ENCODE data around the gene KRTAP5-2. TPM values are rescaled to one million over a fixed set of nuclear protein-coding genes. Genes with fewer than 3 reads are reported as not detected.

KRTAP5-2 gene, protein sequence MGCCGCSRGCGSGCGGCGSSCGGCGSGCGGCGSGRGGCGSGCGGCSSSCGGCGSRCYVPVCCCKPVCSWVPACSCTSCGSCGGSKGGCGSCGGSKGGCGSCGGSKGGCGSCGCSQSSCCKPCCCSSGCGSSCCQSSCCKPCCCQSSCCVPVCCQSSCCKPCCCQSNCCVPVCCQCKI
- total RNA-seq: not detected in 2 replicates

DNA sequence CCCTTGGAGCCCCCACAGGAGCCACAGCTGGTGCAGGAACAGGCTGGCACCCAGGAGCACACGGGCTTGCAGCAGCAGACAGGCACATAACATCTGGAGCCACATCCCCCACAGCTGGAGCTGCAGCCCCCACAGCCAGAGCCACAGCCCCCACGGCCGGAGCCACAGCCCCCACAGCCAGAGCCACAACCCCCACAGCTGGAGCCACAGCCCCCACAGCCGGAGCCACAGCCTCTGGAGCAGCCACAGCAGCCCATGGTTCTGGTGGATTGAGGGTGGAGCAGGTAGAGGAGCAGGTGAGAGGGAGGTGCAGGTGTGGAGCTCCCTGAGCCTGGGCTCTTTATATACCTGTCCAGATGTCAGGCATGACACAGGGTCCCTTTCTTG is at the start of gene KRTAP5-2:
Gene KRTAP5-2, minus strand, starts transcription at position 301 of the 387 bp plus-strand sequence. Its CDS starts 44 bp downstream, at position 257.

DNA sequence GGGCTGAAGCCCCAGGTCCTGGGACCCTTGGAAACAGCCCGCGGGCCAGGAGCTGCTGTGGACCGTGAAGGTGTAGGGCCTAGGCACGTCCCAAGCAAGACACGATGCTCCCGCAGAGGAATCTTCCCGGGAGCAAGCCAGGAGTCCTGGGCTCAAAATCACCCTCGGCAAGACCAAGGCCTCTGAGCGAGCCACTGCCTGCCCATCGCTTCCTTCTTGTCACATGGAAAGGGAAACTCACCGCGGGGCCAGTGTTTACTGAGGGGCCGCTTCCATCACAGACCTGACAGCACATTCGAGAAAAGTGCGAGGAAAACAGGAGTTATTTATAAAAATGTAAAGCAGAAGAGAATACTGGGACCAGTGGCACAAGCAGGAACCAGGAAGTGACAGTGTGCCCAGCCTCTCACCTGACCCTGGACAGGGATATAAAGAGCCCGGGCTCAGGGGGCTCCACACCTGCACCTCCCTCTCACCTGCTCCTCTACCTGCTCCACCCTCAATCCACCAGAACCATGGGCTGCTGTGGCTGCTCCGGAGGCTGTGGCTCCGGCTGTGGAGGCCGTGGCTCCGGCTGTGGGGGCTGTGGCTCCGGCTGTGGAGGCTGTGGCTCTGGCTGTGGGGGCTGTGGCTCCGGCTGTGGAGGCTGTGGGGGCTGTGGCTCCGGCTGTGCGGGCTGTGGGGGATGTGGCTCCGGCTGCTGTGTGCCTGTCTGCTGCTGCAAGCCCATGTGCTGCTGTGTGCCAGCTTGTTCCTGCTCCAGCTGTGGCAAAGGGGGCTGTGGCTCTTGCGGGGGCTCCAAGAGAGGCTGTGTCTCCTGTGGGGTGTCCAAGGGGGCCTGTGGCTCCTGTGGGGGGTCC is 31.5 kb upstream of the KRTAP5-2 start, which contains the start of gene KRTAP5-5:
Gene KRTAP5-5, plus strand, starts transcription at position 450 of the 860 bp plus-strand sequence. Its CDS starts 66 bp downstream, at position 516.

DNA sequence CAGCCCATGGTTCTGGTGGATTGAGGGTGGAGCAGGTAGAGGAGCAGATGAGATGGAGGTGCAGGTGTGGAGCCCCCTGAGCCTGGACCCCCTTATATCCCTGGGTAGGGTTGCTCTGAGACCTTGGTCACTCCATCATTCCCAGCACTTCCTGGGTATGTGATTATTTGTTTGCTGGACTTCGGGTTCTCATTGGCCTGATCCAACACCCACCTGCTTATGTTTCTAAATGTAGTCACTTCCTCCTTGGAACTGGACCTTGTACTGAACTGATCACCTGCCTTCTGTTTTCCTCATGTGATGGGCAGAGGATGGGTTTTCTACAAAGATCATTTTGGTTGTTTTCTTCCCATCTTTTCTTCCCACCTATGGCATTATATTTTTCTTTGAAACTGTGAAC is 24.0 kb upstream of the KRTAP5-2 start, which contains the start of gene KRTAP5-4:
Gene KRTAP5-4, minus strand, starts transcription at position 53 of the 400 bp plus-strand sequence. Its CDS starts 45 bp downstream, at position 8.

DNA sequence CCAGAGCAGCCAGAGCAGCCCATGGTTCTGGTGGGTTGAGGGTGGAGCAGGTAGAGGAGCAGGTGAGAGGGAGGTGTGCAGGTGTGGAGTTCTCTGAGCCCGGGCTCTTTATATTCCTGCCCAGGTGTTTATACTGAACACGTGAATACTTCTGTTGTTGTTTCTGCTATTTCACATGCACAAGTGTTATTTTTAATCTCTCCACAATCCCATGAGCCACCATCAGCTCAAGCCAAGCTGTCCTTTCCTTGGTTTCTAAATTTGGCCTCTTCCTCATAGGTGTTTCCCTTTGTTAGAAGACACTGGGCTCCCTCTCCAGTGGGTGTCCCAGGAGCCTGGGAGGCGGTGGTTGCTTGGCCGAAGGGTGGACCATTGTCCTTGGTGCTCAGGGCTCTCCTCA is 10.3 kb upstream of the KRTAP5-2 start, which contains the start of gene KRTAP5-3:
Gene KRTAP5-3, minus strand, starts transcription at position 101 of the 400 bp plus-strand sequence. Its CDS starts 78 bp downstream, at position 23.

DNA sequence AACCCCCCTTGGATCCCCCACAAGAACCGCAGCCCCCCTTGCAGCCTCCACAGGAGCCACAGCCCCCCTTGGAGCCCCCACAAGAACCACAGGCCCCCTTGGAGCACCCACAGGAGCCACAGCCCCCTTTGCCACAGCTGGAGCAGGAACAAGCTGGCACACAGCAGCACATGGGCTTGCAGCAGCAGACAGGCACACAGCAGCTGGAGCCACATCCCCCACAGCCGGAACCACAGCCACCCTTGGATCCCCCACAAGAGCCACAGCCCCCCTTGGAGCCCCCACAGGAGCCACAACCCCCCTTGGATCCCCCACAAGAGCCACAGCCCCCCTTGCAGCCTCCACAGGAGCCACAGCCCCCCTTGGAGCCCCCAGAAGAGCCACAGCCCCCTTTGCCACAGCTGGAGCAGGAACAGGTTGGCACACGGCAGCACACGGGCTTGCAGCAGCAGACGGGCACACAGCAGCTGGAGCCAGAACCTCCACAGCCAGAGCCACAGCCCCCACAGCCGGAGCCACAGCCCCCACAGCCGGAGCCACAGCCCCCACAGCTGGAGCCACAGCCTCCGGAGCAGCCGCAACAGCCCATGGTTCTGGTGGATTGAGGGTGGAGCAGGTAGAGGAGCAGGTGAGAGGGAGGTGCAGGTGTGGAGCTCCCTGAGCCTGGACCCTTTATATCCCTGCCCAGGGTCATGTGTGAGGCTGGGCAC is 13.3 kb downstream of the KRTAP5-2 start, which contains the start of gene KRTAP5-1:
Gene KRTAP5-1, minus strand, starts transcription at position 623 of the 710 bp plus-strand sequence. Its CDS starts 34 bp downstream, at position 589.

DNA sequence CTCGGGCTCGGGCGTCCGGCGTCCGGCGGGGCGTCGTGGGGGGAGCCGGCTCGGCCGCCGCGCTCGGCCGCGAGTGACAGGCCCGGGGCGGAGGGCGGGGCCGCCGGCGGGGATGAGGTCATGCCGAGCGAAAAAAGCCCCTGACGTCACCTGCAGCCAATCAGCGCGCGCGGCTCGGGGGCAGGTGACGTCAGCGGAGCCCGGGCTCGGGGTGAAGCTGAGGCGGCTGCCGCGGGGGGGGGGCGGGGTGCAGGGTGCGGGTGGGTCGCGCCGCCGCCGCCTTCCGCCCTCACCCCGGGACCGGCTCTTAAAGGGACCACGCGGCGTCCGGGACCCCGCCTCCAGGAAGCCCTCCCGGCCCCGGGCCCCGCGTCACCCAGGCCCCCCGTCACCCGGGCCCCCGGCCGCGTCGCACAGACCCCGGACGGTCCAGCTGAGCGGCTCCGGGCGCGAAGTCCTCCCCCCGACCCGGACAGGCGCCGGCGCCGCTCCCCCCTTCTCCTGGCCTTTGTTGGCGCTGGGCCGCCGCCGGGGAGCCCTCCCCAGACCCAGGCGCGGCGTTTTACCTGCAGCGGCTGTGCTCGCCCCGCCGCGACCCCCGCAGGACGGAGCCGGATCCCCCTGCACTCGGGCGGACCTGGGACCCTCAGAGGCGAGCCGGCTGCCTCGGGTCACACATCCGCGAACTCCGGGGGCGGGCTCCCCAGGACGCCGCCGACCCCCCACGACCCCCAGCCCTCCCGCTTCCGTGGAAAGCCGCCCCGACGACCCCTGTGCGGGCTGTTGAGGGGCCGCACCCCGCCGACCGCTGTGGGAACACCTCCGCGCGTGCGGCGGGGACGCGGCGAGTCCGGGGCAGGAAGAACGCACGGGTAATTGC is 25.7 kb downstream of the KRTAP5-2 start, which contains the start of gene DUSP8:
Gene DUSP8, minus strand, starts transcription at position 75 of the 880 bp plus-strand sequence. CDS start 6,445 bp downstream, outside the sequence.

Other genes with a start within 250 kb of the KRTAP5-2 start
- gene BRSK2, start 208.4 kb downstream of the KRTAP5-2 start, total RNA-seq: 0.09 and 1.6 TPM in 2 replicates
- gene MOB2, start 111.5 kb downstream of the KRTAP5-2 start, total RNA-seq: 13.2 and 22.9 TPM in 2 replicates
- gene DUSP8, start 26.0 kb downstream of the KRTAP5-2 start, total RNA-seq: 0.70 TPM in 1 of 2 replicates, not detected in the other
- gene KRTAP5-1, start 13.0 kb downstream of the KRTAP5-2 start, total RNA-seq: not detected in 2 replicates
- not detected in 2 replicates for gene KRTAP5-3, start 10.2 kb upstream of the KRTAP5-2 start, total RNA-seq
- gene KRTAP5-4, start 23.8 kb upstream of the KRTAP5-2 start, total RNA-seq: not detected in 2 replicates
- gene KRTAP5-5, start 31.5 kb upstream of the KRTAP5-2 start, total RNA-seq: not detected in 2 replicates
- gene KRTAP5-6, start 98.9 kb upstream of the KRTAP5-2 start, total RNA-seq: not detected in 2 replicates
- 0.51 and 0.82 TPM in 2 replicates for gene IFITM10, start 152.3 kb upstream of the KRTAP5-2 start, total RNA-seq
- gene CTSD, start 165.6 kb upstream of the KRTAP5-2 start, total RNA-seq: 453 and 464 TPM in 2 replicates
- 0.35 TPM in 1 of 2 replicates, not detected in the other for gene SYT8, start 236.7 kb upstream of the KRTAP5-2 start, total RNA-seq
- gene TNNI2, start 240.7 kb upstream of the KRTAP5-2 start, total RNA-seq: 0.94 TPM in 1 of 2 replicates, not detected in the other